ENCODE results near the gene DCANP1.
A peak's percentile ranks its signal among the peaks of the same experiment; 100 is the strongest.

DCANP1 gene

GRCh38 chr5:135429301-135430134 is 17.6 kb downstream of the DCANP1 start:
- WGBS, 2 donors (ENCODE audit: extremely low coverage in 2 of 2, insufficient read length in 2 of 2, insufficient replicate concordance in 1 of 2), result no CpG with 5 or more reads among the region's 12 CpGs
- no peak overlapping the region for H2AK5ac ChIP-seq (ENCODE audit: low read depth, low read length)

GRCh38 chr5:135428586-135428985 is 18.6 kb downstream of the DCANP1 start:
- no peaks in the 10 kb centered on the region for H3K79me1 ChIP-seq (ENCODE audit: low read depth, low read length)
- no peak overlapping the region for H3K23ac ChIP-seq (ENCODE audit: low read depth, low read length, poor library complexity)
- H3K27me3 ChIP-seq (ENCODE audit: control insufficient read depth in 3 of 3, insufficient read depth in 3 of 3, low read depth in 1 of 3, low read length in 3 of 3), result peaks cover 0 to 4% (median 0%) of the 10 kb centered on the region in 3 experiments
- DNase-seq (ENCODE audit: low spot score), result no peak
- H3K18ac ChIP-seq (ENCODE audit: low read length), result no peak overlapping the region
- H2BK5ac ChIP-seq (ENCODE audit: low read length), result no peak overlapping the region
- no peak overlapping the region for H2BK12ac ChIP-seq (ENCODE audit: low read length)
- H2BK15ac ChIP-seq (ENCODE audit: low read length), result no peak overlapping the region
- no peak overlapping the region for H3K4me3 ChIP-seq (ENCODE audit: low read length in 2 of 2)
- H4K8ac ChIP-seq (ENCODE audit: low read depth, low read length), result no peak overlapping the region
- no peak overlapping the region for H3K4ac ChIP-seq (ENCODE audit: low read length)
- H4K91ac ChIP-seq (ENCODE audit: low read depth, low read length, poor library complexity), result no peak overlapping the region
- H3K9me3 ChIP-seq (replicated peaks in 1 of 2; ENCODE audit: control insufficient read depth in 2 of 2, insufficient read depth in 1 of 2, low read depth in 1 of 2, low read length in 2 of 2), result peaks cover 3 to 4% of the 10 kb centered on the region in 2 donors
- no peak overlapping the region for H3K4me2 ChIP-seq (ENCODE audit: insufficient read depth, low read length, poor library complexity, severe bottlenecking)
- no peak overlapping the region for H3K14ac ChIP-seq (ENCODE audit: low read length)
- no peak overlapping the region for H2AFZ ChIP-seq (ENCODE audit: low read length)
- WGBS, 2 donors (ENCODE audit: extremely low coverage in 2 of 2, insufficient read length in 2 of 2, insufficient replicate concordance in 1 of 2), result no CpG with 5 or more reads among the region's 1 CpG
- H3K27ac ChIP-seq (replicated peaks; ENCODE audit: low read length), result no peak overlapping the region
- no peak overlapping the region for H2BK120ac ChIP-seq (ENCODE audit: low read depth, low read length)
- peaks cover 0 to 2% of the 10 kb centered on the region in 2 donors for H3K4me1 ChIP-seq (ENCODE audit: control insufficient read depth in 2 of 2, insufficient read depth in 1 of 2, low read depth in 1 of 2, low read length in 2 of 2)
- no peak overlapping the region for H2AK5ac ChIP-seq (ENCODE audit: low read depth, low read length)
- H3K36me3 ChIP-seq (replicated peaks in 1 of 2; ENCODE audit: control insufficient read depth in 2 of 2, insufficient read depth in 2 of 2, low read length in 2 of 2), result no peaks in the 10 kb centered on the region
- no peak overlapping the region for H3K9ac ChIP-seq (ENCODE audit: low read depth, low read length, poor library complexity)

More at GRCh38 chr5:135429301-135430134, 17.6 kb downstream of the DCANP1 start:
- H4K8ac ChIP-seq (ENCODE audit: low read depth, low read length), result no peak overlapping the region
- H4K91ac ChIP-seq (ENCODE audit: low read depth, low read length, poor library complexity), result no peak overlapping the region
- H2BK120ac ChIP-seq (ENCODE audit: low read depth, low read length), result no peak overlapping the region
- H3K9ac ChIP-seq (ENCODE audit: low read depth, low read length, poor library complexity), result no peak overlapping the region
- H3K79me1 ChIP-seq (ENCODE audit: low read depth, low read length), result no peaks in the 10 kb centered on the region
- no peak overlapping the region for H3K18ac ChIP-seq (ENCODE audit: low read length)
- H3K27ac ChIP-seq (replicated peaks; ENCODE audit: low read length), result no peak overlapping the region
- peaks cover 3 to 4% of the 10 kb centered on the region in 2 donors for H3K9me3 ChIP-seq (replicated peaks in 1 of 2; ENCODE audit: control insufficient read depth in 2 of 2, insufficient read depth in 1 of 2, low read depth in 1 of 2, low read length in 2 of 2)
- H3K4me3 ChIP-seq (ENCODE audit: low read length in 2 of 2), result no peak overlapping the region
- no peak overlapping the region for H3K23ac ChIP-seq (ENCODE audit: low read depth, low read length, poor library complexity)
- no peak overlapping the region for H3K4ac ChIP-seq (ENCODE audit: low read length)
- no peak overlapping the region for H3K14ac ChIP-seq (ENCODE audit: low read length)
- H3K4me1 ChIP-seq (ENCODE audit: control insufficient read depth in 2 of 2, insufficient read depth in 1 of 2, low read depth in 1 of 2, low read length in 2 of 2), result peaks cover 0 to 2% of the 10 kb centered on the region in 2 donors
- no peak overlapping the region for H2BK12ac ChIP-seq (ENCODE audit: low read length)
- H3K4me2 ChIP-seq (ENCODE audit: insufficient read depth, low read length, poor library complexity, severe bottlenecking), result no peak overlapping the region
- H2BK5ac ChIP-seq (ENCODE audit: low read length), result no peak overlapping the region
- H3K36me3 ChIP-seq (replicated peaks in 1 of 2; ENCODE audit: control insufficient read depth in 2 of 2, insufficient read depth in 2 of 2, low read length in 2 of 2), result no peaks in the 10 kb centered on the region
- no peak overlapping the region for H2BK15ac ChIP-seq (ENCODE audit: low read length)
- peaks cover 0 to 4% (median 0%) of the 10 kb centered on the region in 3 experiments for H3K27me3 ChIP-seq (ENCODE audit: control insufficient read depth in 3 of 3, insufficient read depth in 3 of 3, low read depth in 1 of 3, low read length in 3 of 3)
- DNase-seq (ENCODE audit: low spot score), result no peak
- H2AFZ ChIP-seq (ENCODE audit: low read length), result no peak overlapping the region

GRCh38 chr5:135426102-135427082 is 20.8 kb downstream of the DCANP1 start:
- Histone ChIP-seq H2AK5ac (ENCODE audit: low read depth, low read length) (no peak overlapping the region), H4K8ac (ENCODE audit: low read depth, low read length) (no peak overlapping the region), H3K4me2 (ENCODE audit: insufficient read depth, low read length, poor library complexity, severe bottlenecking) (no peak overlapping the region), H3K4me3 (ENCODE audit: low read length in 2 of 2) (no peak overlapping the region), H3K79me1 (ENCODE audit: low read depth, low read length) (no peaks in the 10 kb centered on the region), H4K91ac (ENCODE audit: low read depth, low read length, poor library complexity) (no peak overlapping the region), H3K14ac (ENCODE audit: low read length) (no peak overlapping the region), H3K4ac (ENCODE audit: low read length) (no peak overlapping the region), H3K9ac (ENCODE audit: low read depth, low read length, poor library complexity) (no peak overlapping the region), H3K27me3 (ENCODE audit: control insufficient read depth in 3 of 3, insufficient read depth in 3 of 3, low read depth in 1 of 3, low read length in 3 of 3) (peaks cover 0 to 12% (median 0%) of the 10 kb centered on the region in 3 experiments), H3K27ac (replicated peaks; ENCODE audit: low read length) (no peak overlapping the region), H3K36me3 (replicated peaks in 1 of 2; ENCODE audit: control insufficient read depth in 2 of 2, insufficient read depth in 2 of 2, low read length in 2 of 2) (no peaks in the 10 kb centered on the region), H3K18ac (ENCODE audit: low read length) (no peak overlapping the region), H3K9me3 (replicated peaks in 1 of 2; ENCODE audit: control insufficient read depth in 2 of 2, insufficient read depth in 1 of 2, low read depth in 1 of 2, low read length in 2 of 2) (peaks cover 3 to 4% of the 10 kb centered on the region in 2 donors), H2BK5ac (ENCODE audit: low read length) (no peak overlapping the region), H2BK120ac (ENCODE audit: low read depth, low read length) (no peak overlapping the region), H3K23ac (ENCODE audit: low read depth, low read length, poor library complexity) (no peak overlapping the region), H2BK15ac (ENCODE audit: low read length) (no peak overlapping the region), H3K4me1 (ENCODE audit: control insufficient read depth in 2 of 2, insufficient read depth in 1 of 2, low read depth in 1 of 2, low read length in 2 of 2) (peaks cover 0 to 2% of the 10 kb centered on the region in 2 donors), H2AFZ (ENCODE audit: low read length) (no peak overlapping the region), H2BK12ac (ENCODE audit: low read length) (no peak overlapping the region)
- no CpG with 5 or more reads among the region's 7 CpGs for WGBS, 2 donors (ENCODE audit: extremely low coverage in 2 of 2, insufficient read length in 2 of 2, insufficient replicate concordance in 1 of 2)
- DNase-seq (ENCODE audit: low spot score), result peak; percentile 21
